ENCODE results near the gene SH3PXD2A. TPM values are rescaled to one million over a fixed set of nuclear protein-coding genes. Genes with fewer than 3 reads are reported as not detected.
"Not testable (repeated sequence)": the region's sequence is repeated elsewhere in the genome, so short reads cannot be mapped to it uniquely, and the experiment has no call there.

The SH3PXD2A gene
- total RNA-seq, 1 donor from 2014 or later: 8.2 TPM

DNA sequence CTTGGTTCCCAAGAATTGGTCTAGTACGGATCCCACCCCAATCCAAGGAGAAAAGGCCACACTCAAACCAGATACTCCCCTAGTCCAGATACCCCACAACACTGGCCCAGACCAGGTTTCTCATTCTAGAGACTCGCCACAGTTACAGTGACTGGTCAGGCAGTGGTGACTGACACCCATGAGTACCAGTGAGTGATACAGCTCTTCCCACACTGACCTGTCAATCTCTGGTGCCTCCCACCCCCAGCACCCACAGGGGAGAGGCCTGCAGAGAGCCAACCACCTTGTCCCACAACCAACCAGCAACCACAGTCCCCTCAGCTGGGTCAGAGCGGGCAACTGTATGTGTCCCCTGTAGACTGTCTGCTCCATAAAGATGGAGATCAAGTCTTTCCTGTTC, 209.1 kb downstream of the SH3PXD2A start:
- no peak for DNase-seq (ENCODE audit: low read depth)

- DNase-seq (ENCODE audit: low read depth): no peak
Observed at GRCh38 chr10:103645141-103646054, 210.0 kb downstream of the SH3PXD2A start.

DNA sequence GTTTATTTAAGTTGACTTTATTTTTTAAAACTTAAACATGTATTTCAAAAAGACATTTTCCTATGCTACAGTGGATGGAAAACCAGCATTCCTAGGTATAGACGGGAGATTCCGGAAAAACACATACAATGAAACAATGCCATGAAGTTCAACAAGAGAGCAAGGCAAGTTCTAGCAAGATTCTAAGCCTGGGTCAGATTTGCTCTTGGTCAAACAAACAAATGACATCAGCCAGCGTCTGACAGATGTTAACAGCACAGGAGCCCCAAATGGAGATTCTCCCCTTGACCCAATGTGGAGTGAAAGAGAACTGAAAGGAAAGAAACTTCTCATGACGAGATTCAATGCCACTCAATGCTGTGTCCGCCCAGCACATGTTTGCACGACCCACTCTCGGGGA, 212.0 kb downstream of the SH3PXD2A start:
- no peak for DNase-seq (ENCODE audit: low read depth)

DNA sequence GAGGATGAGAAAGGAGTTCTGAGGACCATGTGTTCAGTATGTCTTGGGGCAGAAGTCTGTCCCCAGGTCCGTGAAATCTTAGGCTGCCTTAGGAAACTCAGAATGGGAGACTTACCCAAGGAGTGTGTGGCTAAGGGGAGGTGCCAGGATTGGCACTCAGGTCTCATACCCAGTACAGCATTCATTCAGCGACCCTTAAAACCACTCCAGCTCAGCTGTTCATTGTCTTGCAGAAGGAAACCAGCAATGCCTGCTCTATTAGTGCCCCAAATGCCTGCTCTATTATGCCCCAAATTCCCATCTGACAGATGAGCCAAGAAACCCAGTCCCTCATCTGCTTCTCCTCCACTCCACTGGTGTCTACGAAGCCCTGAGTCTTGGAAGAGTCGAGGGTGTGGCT, 214.1 kb downstream of the SH3PXD2A start:
- no peak for DNase-seq (ENCODE audit: low read depth)

DNA sequence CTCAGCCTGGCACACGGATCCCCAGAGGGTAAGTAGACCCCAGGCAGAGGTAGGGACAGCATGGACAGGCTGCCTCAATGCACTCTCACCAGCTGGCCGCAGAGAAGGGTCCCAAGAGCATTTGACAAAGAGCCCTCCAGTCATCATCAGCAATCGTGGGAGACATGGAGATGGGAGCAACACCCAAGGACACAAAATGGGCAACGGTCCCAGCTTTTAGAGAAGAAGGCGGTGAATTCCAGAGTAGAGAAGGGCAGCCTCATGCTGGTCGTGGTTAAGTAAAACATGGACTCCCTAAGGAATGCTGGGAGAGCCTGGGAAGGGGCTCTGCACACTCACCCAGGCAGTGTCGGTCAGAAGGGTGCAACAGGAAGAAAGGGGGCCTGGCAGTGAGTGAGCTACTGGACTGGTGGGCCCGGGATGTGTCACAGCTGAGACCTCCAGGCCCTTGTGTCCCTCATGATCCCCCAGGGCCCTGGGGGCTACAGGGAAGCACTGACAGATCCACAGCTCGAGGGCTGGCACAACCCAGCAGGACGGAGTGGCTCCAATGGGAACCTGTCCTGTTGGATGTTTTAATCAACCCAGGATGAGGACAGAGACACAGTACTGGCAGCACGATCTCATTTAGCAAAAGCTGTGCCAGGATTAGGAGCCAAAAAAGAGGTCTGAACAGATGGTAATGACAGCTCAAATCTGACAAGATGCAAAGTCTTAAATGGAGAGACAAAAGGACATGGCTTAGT, 214.8 kb downstream of the SH3PXD2A start:
- no peak for DNase-seq (ENCODE audit: low read depth)

- no peak for DNase-seq (ENCODE audit: low read depth)
Observed at GRCh38 chr10:103638948-103639347, 216.4 kb downstream of the SH3PXD2A start.

DNA sequence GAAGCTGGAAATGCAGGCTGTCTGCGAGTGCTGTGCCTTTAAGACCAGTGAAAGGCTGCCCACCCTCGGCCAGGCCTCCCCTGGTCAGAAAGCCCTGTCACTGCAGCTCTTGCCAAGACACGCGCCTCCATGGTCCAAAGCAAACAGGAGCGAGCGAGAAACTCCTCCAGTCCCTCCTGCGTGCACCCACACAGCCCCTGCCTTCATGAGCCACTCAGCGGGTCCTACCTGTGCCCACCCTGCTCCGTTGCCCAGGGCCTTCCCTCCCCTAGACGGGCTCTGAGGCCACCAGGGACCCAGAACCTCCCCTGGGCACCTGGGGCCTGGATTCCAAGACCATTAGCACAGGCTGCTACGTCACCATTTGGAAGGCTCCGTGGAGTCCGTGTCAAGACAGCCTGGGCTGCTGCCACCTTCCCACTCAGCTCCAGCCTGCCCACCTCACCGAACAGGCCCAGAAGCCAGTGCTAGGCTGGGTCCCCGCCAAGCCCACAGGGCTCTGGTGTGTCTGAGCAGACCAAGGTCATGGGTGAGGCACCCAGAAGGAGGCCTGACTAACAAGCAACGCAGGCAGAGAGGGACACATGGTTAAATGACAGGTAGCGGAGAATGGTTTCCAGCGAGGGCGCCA, 217.3 kb downstream of the SH3PXD2A start:
- no peak for DNase-seq (ENCODE audit: low read depth)

DNA sequence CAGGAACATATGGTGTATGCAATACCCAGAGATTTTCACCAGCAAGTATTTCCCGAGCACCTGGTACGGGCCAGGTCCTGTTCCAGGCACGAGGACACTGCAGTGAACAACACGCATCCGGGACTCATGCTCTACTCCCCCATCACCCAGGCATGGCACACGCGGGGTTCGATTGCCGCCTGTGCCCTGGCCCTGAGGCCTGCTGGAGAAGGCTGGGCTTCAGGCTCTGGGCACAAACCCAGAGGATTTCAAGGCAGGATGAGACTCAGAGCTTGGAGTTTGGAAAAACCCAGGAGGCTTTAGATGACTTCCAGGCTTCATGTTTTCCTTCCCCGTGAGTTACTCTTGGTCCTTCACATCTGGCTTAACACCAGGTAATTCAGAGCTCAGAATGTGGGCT, 218.4 kb downstream of the SH3PXD2A start:
- no peak for DNase-seq (ENCODE audit: low read depth)

GRCh38 chr10:103636492-103636891, 218.9 kb downstream of the SH3PXD2A start:
- no peak for DNase-seq (ENCODE audit: low read depth)

- DNase-seq (ENCODE audit: low read depth): no peak
Observed at GRCh38 chr10:103635580-103635979, 219.8 kb downstream of the SH3PXD2A start.

DNA sequence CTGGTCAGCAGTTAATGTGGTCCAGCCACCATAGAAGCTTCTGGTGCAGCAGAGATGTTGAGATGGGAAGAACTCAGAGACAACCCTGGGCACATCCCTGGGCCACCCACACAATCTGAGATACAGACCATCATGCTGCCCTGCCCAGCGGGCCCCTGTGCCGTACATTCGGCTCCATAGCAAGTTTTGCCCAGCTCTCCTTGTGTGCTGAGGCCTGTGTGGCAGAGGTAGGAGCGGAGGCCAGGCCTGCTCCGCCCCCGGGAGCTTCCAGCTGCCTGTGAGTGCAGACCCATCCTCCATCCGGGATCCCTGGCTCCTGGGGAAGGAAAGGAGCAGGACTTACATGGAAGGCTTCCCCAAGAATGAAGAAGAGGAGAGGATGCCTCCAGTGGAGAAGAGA, 221.5 kb downstream of the SH3PXD2A start:
- DNase-seq (ENCODE audit: low read depth): no peak

GRCh38 chr10:103632871-103633270, 222.5 kb downstream of the SH3PXD2A start:
- not testable (repeated sequence) for DNase-seq (ENCODE audit: low read depth)

GRCh38 chr10:103632247-103632642, 223.1 kb downstream of the SH3PXD2A start:
- no peak for DNase-seq (ENCODE audit: low read depth)

DNA sequence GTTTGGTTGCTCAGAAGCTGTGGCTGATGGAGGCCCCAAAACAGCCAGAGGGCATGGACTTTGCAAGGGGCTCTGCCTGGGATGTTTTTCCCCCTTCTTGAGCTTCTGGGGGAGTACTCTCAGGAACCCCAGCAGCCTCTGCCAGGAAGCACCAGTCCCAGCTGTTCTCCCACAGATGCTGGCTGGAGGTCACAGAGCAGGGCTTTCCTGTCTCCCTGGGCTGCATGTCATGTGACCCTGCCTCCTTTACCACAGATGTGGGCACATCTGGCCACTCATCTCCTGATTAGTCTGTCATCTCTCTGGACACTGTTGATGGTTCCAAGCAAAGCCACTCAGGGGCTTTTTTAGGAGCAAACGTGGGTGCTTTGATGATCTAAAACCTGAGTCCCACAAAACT, 225.2 kb downstream of the SH3PXD2A start:
- no peak for DNase-seq (ENCODE audit: low read depth)

GRCh38 chr10:103629581-103629980, 225.8 kb downstream of the SH3PXD2A start:
- DNase-seq (ENCODE audit: low read depth): no peak

GRCh38 chr10:103627893-103628292, 227.5 kb downstream of the SH3PXD2A start:
- DNase-seq (ENCODE audit: low read depth): no peak

DNA sequence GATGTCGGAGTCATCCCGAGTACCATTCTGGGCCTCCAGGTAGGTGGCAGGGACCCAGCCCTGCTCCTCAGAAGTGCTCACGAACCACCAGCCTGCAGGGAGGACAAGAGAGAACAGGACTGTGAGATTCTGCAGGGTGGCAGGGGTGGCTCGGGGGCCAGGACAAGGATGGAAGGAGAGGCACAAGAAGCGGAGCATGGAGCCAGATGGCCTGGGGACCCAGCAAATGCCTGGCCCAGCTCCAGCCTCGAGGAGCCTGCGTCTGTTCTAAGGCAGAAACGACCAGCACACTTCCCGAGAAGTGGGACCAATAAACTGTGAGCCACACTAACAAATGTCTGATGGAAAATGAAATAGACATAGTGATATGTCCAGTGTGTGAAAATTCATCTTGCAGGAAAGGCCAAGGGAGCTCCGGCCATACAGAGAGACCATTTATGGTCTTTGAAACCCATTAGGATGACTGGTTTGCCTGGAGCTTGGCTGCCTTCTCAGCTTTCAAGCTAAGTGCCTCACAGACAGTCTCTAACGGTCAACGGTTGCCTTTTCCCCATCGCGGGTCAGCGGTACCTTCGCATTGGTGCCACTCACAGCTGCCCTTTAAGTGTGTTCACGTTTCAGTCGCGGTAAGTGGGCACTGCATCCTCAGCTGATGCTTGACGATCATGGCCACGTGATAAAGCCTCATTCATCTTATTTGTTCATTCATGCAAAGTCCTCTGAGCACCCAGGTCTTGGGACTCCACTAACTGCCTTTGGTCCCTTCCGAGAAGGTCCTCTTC, 228.1 kb downstream of the SH3PXD2A start:
- DNase-seq (ENCODE audit: low read depth): no peak

GRCh38 chr10:103626178-103626577, 229.2 kb downstream of the SH3PXD2A start:
- no peak for DNase-seq (ENCODE audit: low read depth)

- DNase-seq (ENCODE audit: low read depth): no peak
Observed at GRCh38 chr10:103622935-103623574, 232.3 kb downstream of the SH3PXD2A start.

- DNase-seq (ENCODE audit: low read depth): no peak
Observed at GRCh38 chr10:103622286-103622685, 233.1 kb downstream of the SH3PXD2A start.

GRCh38 chr10:103621783-103622125, 233.6 kb downstream of the SH3PXD2A start:
- no peak for DNase-seq (ENCODE audit: low read depth)

Data from renal cortical epithelial cell (primary cell).